HepG2 (cell line): Measurements from ENCODE around the gene SGSH. TPM values are rescaled to one million over a fixed set of nuclear protein-coding genes. Genes with fewer than 3 reads are reported as not detected.

ENCODE experiments used
- AKNA ChIP-seq: sonication (generic); formaldehyde crosslinking; IDR thresholded peaks from 2 replicates; pipeline ENCODE4 v1.4.0; 2020; ENCODE audit warnings: missing genetic modification reagents, borderline replicate concordance
- ARNTL ChIP-seq: sonication (generic); formaldehyde crosslinking; IDR thresholded peaks from 2 replicates; pipeline ENCODE4 v1.4.0; 2020; ENCODE audit warnings: mild to moderate bottlenecking, missing genetic modification reagents
- BCL3 ChIP-seq: sonication (generic); formaldehyde crosslinking; IDR thresholded peaks from 2 replicates; pipeline ENCODE4 v1.5.1; 2020; ENCODE audit warnings: mild to moderate bottlenecking, missing genetic modification reagents, moderate library complexity
- NFRKB ChIP-seq: fragments of 450-650 bp; IDR thresholded peaks from 2 replicates; pipeline ENCODE4 v1.6.1; 2017
- RERE ChIP-seq: IDR thresholded peaks from 2 replicates; pipeline ENCODE4 v1.6.1; 2016; ENCODE audit warnings: low read depth, missing genetic modification reagents, missing compliant biosample characterization
- YY1 ChIP-seq: IDR thresholded peaks from 2 replicates; pipeline ENCODE4 v1.6.1; 2011; ENCODE audit warnings: low read length, low read depth, moderate library complexity, mild to moderate bottlenecking; ENCODE audit not compliant: insufficient read depth, insufficient replicate concordance
- ZFP1 ChIP-seq: IDR thresholded peaks from 2 replicates; pipeline ENCODE4 v1.6.1; 2016
- ZNF274 ChIP-seq: sonication (generic); formaldehyde crosslinking; IDR thresholded peaks from 2 replicates; pipeline ENCODE4 v1.5.1; 2020; ENCODE audit warnings: mild to moderate bottlenecking, missing genetic modification reagents
- ZNF362 ChIP-seq: sonication (generic); formaldehyde crosslinking; IDR thresholded peaks from 2 replicates; pipeline ENCODE4 v1.4.0; 2020; ENCODE audit warnings: missing genetic modification reagents, mild to moderate bottlenecking, borderline replicate concordance
- ZNF572 ChIP-seq: sonication (generic); formaldehyde crosslinking; IDR thresholded peaks from 2 replicates; pipeline ENCODE4 v1.5.1; 2020; ENCODE audit warnings: mild to moderate bottlenecking, missing genetic modification reagents
- ZSCAN29 ChIP-seq: sonication (generic); formaldehyde crosslinking; conservative IDR thresholded peaks from 2 replicates; pipeline ENCODE4 v1.4.0; 2020; ENCODE audit warnings: mild to moderate bottlenecking, missing genetic modification reagents
- ZUFSP ChIP-seq: sonication (generic); formaldehyde crosslinking; IDR thresholded peaks from 2 replicates; pipeline ENCODE4 v1.9.0; 2021; ENCODE audit warnings: missing genetic modification reagents, mild to moderate bottlenecking, borderline replicate concordance
- polyA plus RNA-seq, 8 experiments: library from polyadenylated mRNA; depleted of rRNA in 3 of 8; stranded (reverse) in 7 of 8; unstranded in 1 of 8; fragments of >200 nt; fragmentation: Illumina TruSeq in 4 of 8; extraction: Trizol in 4 of 8; gene quantifications; 2 replicates each; pipeline versions ENCODE4 v1.2.1 to v1.2.3, GENCODE V29; 2011 to 2016; ENCODE audit warnings: low read depth in 4 of 8, missing spikeins in 1 of 8, mixed read lengths in 1 of 8; ENCODE audit not compliant: insufficient read depth in 1 of 8
- total RNA-seq, 5 experiments: library from RNA; depleted of rRNA; stranded (reverse); fragments of >200 nt; fragmentation: Illumina TruSeq; extraction: Trizol; gene quantifications; 2 replicates each; pipeline ENCODE4 v1.2.3, GENCODE V29; 2016; ENCODE audit warnings: low read depth in 1 of 5

The SGSH gene
- total and polyA plus RNA-seq, 2 of the 13 experiments (the other 11 are each of a cell fraction or from before 2014, with no cell fraction given), result 12.2 to 17.6 TPM

- TF ChIP-seq BCL3 (CRISPR knock-in tag) (peak; percentile 27; the same call in 1 of the 2 replicates), ZSCAN29 (CRISPR knock-in tag) (no peak), RERE (CRISPR knock-in tag) (no peak; the same call in 1 of the 2 replicates), ZUFSP (CRISPR knock-in tag) (no peak), ZFP1 (CRISPR knock-in tag) (peak; percentile 88), ZNF362 (CRISPR knock-in tag) (no peak), ARNTL (peak; percentile 70), YY1 (peak; percentile 55), AKNA (CRISPR knock-in tag) (no peak), ZNF572 (CRISPR knock-in tag) (0 out of 2 replicates have a peak, but pooled peaks have one; percentile 73), ZNF274 (no peak), NFRKB (no peak)
Observed at GRCh38 chr17:80263253-80264204, 43.4 kb upstream of the SGSH start (continued).
